Astrocyte (in vitro differentiated cells and primary cell): ENCODE data around the gene NSUN6. TPM values are rescaled to one million over a fixed set of nuclear protein-coding genes. Genes with fewer than 3 reads are reported as not detected.

Source experiments
- DNase-seq: peaks from one replicate; pipeline ENCODE4 v3.0.0-alpha.2; 2010; ENCODE audit warnings: low read depth
- FAIRE-seq: peaks from 2 replicates; lab custom pipeline; 2011; peaks lifted over from hg19 to GRCh38; lab: Jason Lieb, UNC
- H2AFZ ChIP-seq: 2 replicates; pipeline ENCODE4 v1.6.0; 2012; ENCODE audit warnings: low read depth, low read length, inconsistent platforms
- H3K27ac ChIP-seq: 2 replicates; pipeline ENCODE4 v1.5.1; 2011; ENCODE audit warnings: low read depth, low read length, inconsistent platforms
- H3K27me3 ChIP-seq: 2 replicates; pipeline ENCODE4 v1.6.0; 2011; ENCODE audit warnings: low read length, inconsistent platforms; ENCODE audit not compliant: insufficient read depth
- H3K36me3 ChIP-seq: 2 replicates; pipeline ENCODE4 v1.5.1; 2011; ENCODE audit warnings: low read length, inconsistent platforms; ENCODE audit not compliant: insufficient read depth
- H3K4me1 ChIP-seq: 2 replicates; pipeline ENCODE4 v1.5.1; 2011; ENCODE audit warnings: low read length, inconsistent platforms; ENCODE audit not compliant: insufficient read depth
- H3K4me2 ChIP-seq: 2 replicates; pipeline ENCODE4 v1.6.0; 2012; ENCODE audit warnings: low read length, inconsistent platforms
- H3K4me3 ChIP-seq: 2 replicates; pipeline ENCODE4 v1.5.1; 2011; ENCODE audit warnings: low read depth, mild to moderate bottlenecking, low read length, inconsistent platforms; ENCODE audit not compliant: insufficient read depth
- H3K79me2 ChIP-seq: 2 replicates; pipeline ENCODE4 v1.6.0; 2012; ENCODE audit warnings: mild to moderate bottlenecking, low read length, inconsistent platforms; ENCODE audit not compliant: insufficient read depth
- H3K9ac ChIP-seq: 2 replicates; pipeline ENCODE4 v1.6.0; 2012; ENCODE audit warnings: mild to moderate bottlenecking, low read length, inconsistent platforms
- H3K9me3 ChIP-seq: 2 replicates; pipeline ENCODE4 v1.5.1; 2012; ENCODE audit warnings: low read depth, mild to moderate bottlenecking, low read length, inconsistent platforms; ENCODE audit not compliant: insufficient read depth
- H4K20me1 ChIP-seq: 2 replicates; pipeline ENCODE4 v1.6.0; 2012; ENCODE audit warnings: low read length, inconsistent platforms; ENCODE audit not compliant: insufficient read depth
- H3K27ac Mint-ChIP-seq: one replicate; pipeline ENCODE4 v1.8.0; 2021; ENCODE audit warnings: mild to moderate bottlenecking, mixed read lengths; ENCODE audit not compliant: unreplicated experiment
- H3K27me3 Mint-ChIP-seq: one replicate; pipeline ENCODE4 v1.8.0; 2021; ENCODE audit warnings: low read depth, mixed read lengths; ENCODE audit not compliant: unreplicated experiment
- H3K36me3 Mint-ChIP-seq: one replicate; pipeline ENCODE4 v1.8.0; 2021; ENCODE audit warnings: low read depth, mixed read lengths; ENCODE audit not compliant: unreplicated experiment
- H3K4me1 Mint-ChIP-seq: one replicate; pipeline ENCODE4 v1.8.0; 2021; ENCODE audit warnings: low read depth, mixed read lengths; ENCODE audit not compliant: unreplicated experiment
- H3K4me3 Mint-ChIP-seq: one replicate; pipeline ENCODE4 v1.8.0; 2021; ENCODE audit warnings: mild to moderate bottlenecking, moderate library complexity, mixed read lengths; ENCODE audit not compliant: unreplicated experiment
- H3K9me3 Mint-ChIP-seq: one replicate; pipeline ENCODE4 v1.8.0; 2021; ENCODE audit warnings: mild to moderate bottlenecking, mixed read lengths; ENCODE audit not compliant: unreplicated experiment
- CTCF ChIP-seq: IDR thresholded peaks from 2 replicates; pipeline ENCODE4 v1.5.1; 2011; ENCODE audit warnings: low read depth, mild to moderate bottlenecking, inconsistent platforms, low read length, moderate library complexity; ENCODE audit not compliant: insufficient read depth
- EZH2 ChIP-seq: IDR thresholded peaks from 2 replicates; pipeline ENCODE4 v1.6.1; 2012; ENCODE audit warnings: mild to moderate bottlenecking, low read length, inconsistent platforms; ENCODE audit not compliant: insufficient read depth
- total RNA-seq: library from RNA; stranded (reverse); gene quantifications from 2 replicates; pipeline ENCODE4 v1.2.1, GENCODE V29; 2021

The NSUN6 gene
- total RNA-seq, 1 donor from 2014 or later: 7.3 TPM

- TF ChIP-seq EZH2: no peak
- TF ChIP-seq CTCF: no peak
- Histone ChIP-seq H3K36me3 (peaks cover 3% of the 10 kb centered on the region), H3K27me3 (no peaks in the 10 kb centered on the region), H3K9ac (no peak overlapping the region), H3K79me2 (no peaks in the 10 kb centered on the region), H3K4me1 (peaks cover 4% of the 10 kb centered on the region), H2AFZ (no peak overlapping the region), H3K27ac (no peak overlapping the region), H4K20me1 (no peaks in the 10 kb centered on the region), H3K9me3 (peaks cover 12% of the 10 kb centered on the region), H3K4me3 (no peak overlapping the region), H3K4me2 (no peak overlapping the region)
- Mint-ChIP-seq H3K4me3 (peak overlapping the region; percentile 57), H3K4me1 (peaks cover 12% of the 10 kb centered on the region), H3K36me3 (peaks cover 41% of the 10 kb centered on the region), H3K9me3 (peaks cover 19% of the 10 kb centered on the region), H3K27me3 (no peaks in the 10 kb centered on the region), H3K27ac (no peak overlapping the region)
- DNase-seq: no peak
- FAIRE-seq: no peak
Measured at GRCh38 chr10:18577823-18578685, 73.3 kb downstream of the NSUN6 start.

- H3K4me1 Mint-ChIP-seq: no peaks in the 10 kb centered on the region
- no peak for FAIRE-seq
Measured at GRCh38 chr10:18576586-18576985, 74.8 kb downstream of the NSUN6 start.

More at GRCh38 chr10:18576586-18576985, 74.8 kb downstream of the NSUN6 start:
- Histone ChIP-seq H2AFZ (no peak overlapping the region), H3K27me3 (no peaks in the 10 kb centered on the region), H3K4me3 (no peak overlapping the region), H3K9me3 (peaks cover 13% of the 10 kb centered on the region), H3K27ac (no peak overlapping the region), H3K4me2 (no peak overlapping the region), H4K20me1 (no peaks in the 10 kb centered on the region), H3K4me1 (no peaks in the 10 kb centered on the region), H3K36me3 (peaks cover 3% of the 10 kb centered on the region), H3K9ac (no peak overlapping the region), H3K79me2 (no peaks in the 10 kb centered on the region)
- no peak for TF ChIP-seq EZH2
- no peak for TF ChIP-seq CTCF
- DNase-seq: no peak
- peaks cover 17% of the 10 kb centered on the region for H3K9me3 Mint-ChIP-seq
- no peaks in the 10 kb centered on the region for H3K27me3 Mint-ChIP-seq
- no peak overlapping the region for H3K4me3 Mint-ChIP-seq
- H3K27ac Mint-ChIP-seq: no peak overlapping the region
- H3K36me3 Mint-ChIP-seq: peaks cover 37% of the 10 kb centered on the region
